HG02938 (cell line): ENCODE data around the gene SPTBN1.

ENCODE experiments used
- ATAC-seq: cut with Tn5 transposase; IDR thresholded peaks from one replicate; pipeline ENCODE4 v1.9.1; 2021; ENCODE audit warnings: mild to moderate bottlenecking, moderate library complexity; ENCODE audit not compliant: unreplicated experiment

SPTBN1 gene

GRCh38 chr2:54586494-54586893 is 130.4 kb downstream of the SPTBN1 start:
- no peak for ATAC-seq

GRCh38 chr2:54587171-54588016 is 131.3 kb downstream of the SPTBN1 start:
- no peak for ATAC-seq

- no peak for ATAC-seq
These were observed 132.2 kb downstream of the SPTBN1 start for GRCh38 chr2:54588244-54588899.

DNA sequence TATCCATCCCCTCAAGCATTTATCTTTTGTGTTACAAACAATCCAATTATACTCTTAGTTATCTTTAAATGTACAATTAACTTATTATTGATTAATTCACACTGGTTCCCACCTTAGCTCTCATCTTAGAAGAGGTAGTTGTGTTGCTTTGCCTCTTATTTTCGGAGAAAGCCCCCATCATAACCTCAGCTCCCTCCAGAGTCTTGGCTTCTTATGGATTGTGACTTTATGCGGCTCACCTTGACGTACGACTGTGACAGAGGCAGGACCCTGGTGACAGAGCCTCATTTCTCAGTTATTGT is 132.9 kb downstream of the SPTBN1 start:
- no peak for ATAC-seq

- peak; percentile 48 for ATAC-seq
These were observed 133.5 kb downstream of the SPTBN1 start for GRCh38 chr2:54589340-54590215.

GRCh38 chr2:54590216-54591120 is 134.3 kb downstream of the SPTBN1 start:
- ATAC-seq = no peak

GRCh38 chr2:54591551-54591950 is 135.4 kb downstream of the SPTBN1 start:
- no peak for ATAC-seq

DNA sequence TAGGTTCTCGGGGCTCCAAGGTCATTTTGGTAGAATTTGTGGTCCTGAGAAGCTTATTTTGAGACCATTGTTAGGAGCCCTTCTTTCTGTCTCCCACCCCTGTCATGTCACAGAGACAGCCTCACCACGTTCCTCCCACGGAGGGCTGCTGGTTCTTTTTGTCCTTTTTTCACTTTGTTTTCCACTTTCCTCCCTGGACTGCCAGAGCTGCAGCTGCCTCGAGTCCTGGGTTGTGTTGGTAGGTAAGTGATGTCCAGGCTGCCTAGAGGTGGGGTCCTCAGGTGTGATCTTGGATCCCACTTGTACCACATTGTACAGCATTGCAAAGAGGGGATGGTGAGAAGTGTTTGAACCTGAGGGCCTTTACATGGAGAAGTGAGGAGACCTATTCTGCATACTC is 137.1 kb downstream of the SPTBN1 start:
- ATAC-seq = no peak

GRCh38 chr2:54594048-54594447 is 137.9 kb downstream of the SPTBN1 start:
- no peak for ATAC-seq

- ATAC-seq = no peak
These were observed 139.2 kb downstream of the SPTBN1 start for GRCh38 chr2:54595161-54595803.

GRCh38 chr2:54595999-54596902 is 140.1 kb downstream of the SPTBN1 start:
- no peak for ATAC-seq

GRCh38 chr2:54597153-54597848 is 141.2 kb downstream of the SPTBN1 start:
- peak; percentile 33 for ATAC-seq

GRCh38 chr2:54598347-54599325 is 142.5 kb downstream of the SPTBN1 start:
- no peak for ATAC-seq

GRCh38 chr2:54599326-54599710 is 143.2 kb downstream of the SPTBN1 start:
- ATAC-seq = no peak

DNA sequence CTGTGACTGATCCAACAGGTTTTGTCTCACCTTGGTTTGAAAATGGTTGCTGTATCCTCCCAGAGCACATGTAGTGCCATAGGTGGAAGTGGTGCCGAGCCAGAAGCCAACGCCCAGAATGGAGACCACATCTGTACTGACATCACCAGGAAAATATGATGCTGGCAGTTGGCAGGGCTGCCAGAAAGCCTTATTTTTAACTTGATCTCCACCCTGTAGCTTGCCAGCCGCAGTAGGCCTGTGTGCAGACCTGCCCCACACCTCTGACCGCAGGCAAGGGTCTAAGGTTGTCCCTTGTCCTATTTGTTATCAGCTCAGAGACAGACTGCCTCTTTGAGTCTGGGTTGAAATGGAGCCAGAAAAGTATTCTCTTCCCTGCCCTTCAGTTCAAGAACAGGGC is 143.8 kb downstream of the SPTBN1 start:
- ATAC-seq = no peak

DNA sequence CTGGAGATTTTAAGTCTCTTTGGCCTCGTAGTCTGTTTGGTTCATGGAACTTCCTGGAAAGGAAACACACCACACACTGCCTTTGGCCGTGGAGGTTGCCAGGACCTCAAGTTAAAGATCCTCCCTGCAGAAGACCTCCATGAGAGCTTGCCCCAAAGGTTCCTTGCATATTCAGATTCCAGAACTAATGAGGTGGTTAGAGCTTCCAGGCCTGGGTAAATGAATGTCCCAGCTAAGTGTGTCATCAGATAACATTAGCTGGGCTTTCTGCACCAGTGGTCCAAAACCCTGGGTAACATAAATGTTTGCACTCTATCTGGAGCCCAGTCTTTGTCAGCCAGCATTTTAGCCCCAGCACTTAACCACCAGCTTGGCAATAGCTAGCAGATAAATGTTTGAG is 145.2 kb downstream of the SPTBN1 start:
- ATAC-seq = no peak

DNA sequence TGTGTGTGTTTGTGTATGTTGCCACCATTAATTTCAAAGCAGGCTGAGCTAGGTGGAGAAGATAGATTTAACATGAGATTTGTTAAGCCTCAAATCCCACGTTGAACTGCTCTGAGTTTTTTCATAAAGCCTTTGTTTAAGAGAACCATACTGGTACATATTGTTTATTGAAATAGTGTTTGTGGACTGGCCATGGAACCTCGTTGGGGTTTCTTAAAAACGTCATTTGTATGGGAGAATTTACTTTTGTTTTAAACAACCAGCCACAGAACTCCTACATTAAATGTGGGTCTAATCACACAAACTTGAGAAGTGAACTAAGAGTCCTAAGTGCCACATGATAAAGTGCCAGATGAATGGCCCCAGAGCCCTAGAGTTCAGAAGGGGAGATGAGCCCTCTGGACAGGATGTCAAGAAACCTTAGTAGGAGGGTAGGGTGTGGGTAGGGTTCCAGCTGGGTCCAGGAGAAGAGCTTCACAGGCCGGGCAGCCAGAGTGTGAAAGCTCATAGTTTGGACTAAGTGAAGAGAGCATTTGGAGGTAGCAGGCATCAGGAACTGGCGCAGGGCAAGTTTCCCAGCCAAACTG is 146.7 kb downstream of the SPTBN1 start:
- ATAC-seq = no peak
